PC-3 (cell line): Measurements from ENCODE around the gene FSIP1.

Source experiments
- CTCF ChIP-seq: fragments of 300-600 bp; sonication (generic); conservative IDR thresholded peaks from 2 replicates; pipeline ENCODE4 v1.5.1; 2017; ENCODE audit warnings: antibody characterized with exemption, low read depth, mild to moderate bottlenecking, low read length
- EZH2 ChIP-seq: fragments of 300-600 bp; sonication (generic); IDR thresholded peaks from one replicate; pipeline ENCODE4 v1.6.1; 2017; ENCODE audit warnings: antibody characterized with exemption, mild to moderate bottlenecking, low read length; ENCODE audit not compliant: unreplicated experiment
- EZH2phosphoT487 ChIP-seq: fragments of 300-600 bp; sonication (generic); IDR thresholded peaks from 2 replicates; pipeline ENCODE4 v1.6.1; 2018; ENCODE audit warnings: mild to moderate bottlenecking, antibody characterized with exemption, low read length, borderline replicate concordance

DNA sequence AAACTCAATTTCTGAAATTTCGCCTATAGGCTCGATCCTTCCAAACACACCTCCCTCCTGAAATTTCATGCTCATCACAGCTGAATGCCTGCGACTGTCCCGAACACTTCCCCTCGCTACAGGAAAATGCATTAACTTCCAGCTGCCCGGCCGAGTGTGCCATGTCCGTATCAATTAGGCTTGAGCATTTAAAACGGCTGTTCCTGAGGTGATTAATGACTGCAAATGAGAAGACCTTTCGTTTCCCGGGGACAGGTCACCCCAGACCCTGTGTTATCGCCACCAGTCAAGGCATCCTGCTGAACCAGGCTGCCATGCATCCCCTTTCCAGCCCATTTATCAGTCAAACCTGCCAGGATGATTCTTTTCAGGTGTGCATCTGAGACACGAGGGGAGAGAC is 138.5 kb downstream of the FSIP1 start:
- TF ChIP-seq CTCF: no peak
- no peak for TF ChIP-seq EZH2
- no peak for TF ChIP-seq EZH2phosphoT487
